ENCODE measurements around the gene MCF2L2. TPM values are rescaled to one million over a fixed set of nuclear protein-coding genes. Genes with fewer than 3 reads are reported as not detected.

The MCF2L2 gene
- total and polyA plus RNA-seq, 2 donors: 0.44 to 3.6 TPM

GRCh38 chr3:183308751-183309150 lies 119.7 kb downstream of the MCF2L2 start:
- Histone ChIP-seq H3K4me3 (ENCODE audit: low read depth, low read length) (no peak overlapping the region), H3K4me1 (ENCODE audit: insufficient read depth) (no peaks in the 10 kb centered on the region), H3K36me3 (ENCODE audit: insufficient read depth) (no peaks in the 10 kb centered on the region), H3K27ac (ENCODE audit: low read depth) (no peak overlapping the region)
- WGBS: 85% methylated on average over 5 of the region's 5 CpGs
- DNase-seq (ENCODE audit: extremely low spot score): no peak

GRCh38 chr3:183307749-183308148 lies 120.7 kb downstream of the MCF2L2 start:
- DNase-seq (ENCODE audit: extremely low spot score): no peak
- Histone ChIP-seq H3K27ac (ENCODE audit: low read depth) (no peak overlapping the region), H3K4me3 (ENCODE audit: low read depth, low read length) (no peak overlapping the region), H3K4me1 (ENCODE audit: insufficient read depth) (no peaks in the 10 kb centered on the region), H3K36me3 (ENCODE audit: insufficient read depth) (no peaks in the 10 kb centered on the region)
- 95% methylated on average over 2 of the region's 2 CpGs for WGBS

- Histone ChIP-seq H3K4me1 (ENCODE audit: insufficient read depth) (no peaks in the 10 kb centered on the region), H3K4me3 (ENCODE audit: low read depth, low read length) (no peak overlapping the region), H3K36me3 (ENCODE audit: insufficient read depth) (no peaks in the 10 kb centered on the region), H3K27ac (ENCODE audit: low read depth) (peak overlapping the region; percentile 32)
- peak; percentile 65 for DNase-seq (ENCODE audit: extremely low spot score)
- 41% methylated on average over 9 of the region's 9 CpGs for WGBS
These were observed 121.4 kb downstream of the MCF2L2 start for GRCh38 chr3:183306798-183307671.

GRCh38 chr3:183303690-183304089 lies 124.7 kb downstream of the MCF2L2 start:
- DNase-seq (ENCODE audit: extremely low spot score): no peak
- Histone ChIP-seq H3K36me3 (ENCODE audit: insufficient read depth) (peaks cover 2% of the 10 kb centered on the region), H3K27ac (ENCODE audit: low read depth) (no peak overlapping the region), H3K4me1 (ENCODE audit: insufficient read depth) (no peaks in the 10 kb centered on the region), H3K4me3 (ENCODE audit: low read depth, low read length) (no peak overlapping the region)
- WGBS: 80% methylated on average over 2 of the region's 2 CpGs

GRCh38 chr3:183301937-183302580 lies 126.4 kb downstream of the MCF2L2 start:
- peaks cover 2% of the 10 kb centered on the region for H3K36me3 ChIP-seq (ENCODE audit: insufficient read depth)
- no peaks in the 10 kb centered on the region for H3K4me1 ChIP-seq (ENCODE audit: insufficient read depth)
- no peak overlapping the region for H3K27ac ChIP-seq (ENCODE audit: low read depth)
- 61% methylated on average over 8 of the region's 8 CpGs for WGBS
- no peak overlapping the region for H3K4me3 ChIP-seq (ENCODE audit: low read depth, low read length)
- no peak for DNase-seq (ENCODE audit: extremely low spot score)

GRCh38 chr3:183300996-183301562 lies 127.3 kb downstream of the MCF2L2 start:
- Histone ChIP-seq H3K4me3 (ENCODE audit: low read depth, low read length) (no peak overlapping the region), H3K27ac (ENCODE audit: low read depth) (no peak overlapping the region), H3K4me1 (ENCODE audit: insufficient read depth) (no peaks in the 10 kb centered on the region), H3K36me3 (ENCODE audit: insufficient read depth) (peaks cover 2% of the 10 kb centered on the region)
- WGBS: 86% methylated on average over 6 of the region's 6 CpGs
- DNase-seq (ENCODE audit: extremely low spot score): no peak

- Histone ChIP-seq H3K36me3 (ENCODE audit: insufficient read depth) (peaks cover 2% of the 10 kb centered on the region), H3K4me3 (ENCODE audit: low read depth, low read length) (no peak overlapping the region), H3K27ac (ENCODE audit: low read depth) (no peak overlapping the region), H3K4me1 (ENCODE audit: insufficient read depth) (no peaks in the 10 kb centered on the region)
- WGBS: 97% methylated on average over 4 of the region's 4 CpGs
- DNase-seq (ENCODE audit: extremely low spot score): no peak
These were observed 128.4 kb downstream of the MCF2L2 start for GRCh38 chr3:183299976-183300375.

- Histone ChIP-seq H3K4me1 (ENCODE audit: insufficient read depth) (no peaks in the 10 kb centered on the region), H3K36me3 (ENCODE audit: insufficient read depth) (peaks cover 2% of the 10 kb centered on the region), H3K4me3 (ENCODE audit: low read depth, low read length) (no peak overlapping the region), H3K27ac (ENCODE audit: low read depth) (no peak overlapping the region)
- DNase-seq (ENCODE audit: extremely low spot score): no peak
- WGBS: 48% methylated on average over 5 of the region's 5 CpGs
These were observed 129.7 kb downstream of the MCF2L2 start for GRCh38 chr3:183298701-183299153.

GRCh38 chr3:183296944-183297343 lies 131.5 kb downstream of the MCF2L2 start:
- H3K36me3 ChIP-seq (ENCODE audit: insufficient read depth): peaks cover 2% of the 10 kb centered on the region
- no peaks in the 10 kb centered on the region for H3K4me1 ChIP-seq (ENCODE audit: insufficient read depth)
- no peak overlapping the region for H3K4me3 ChIP-seq (ENCODE audit: low read depth, low read length)
- WGBS: 92% methylated on average over 12 of the region's 12 CpGs
- no peak for DNase-seq (ENCODE audit: extremely low spot score)
- H3K27ac ChIP-seq (ENCODE audit: low read depth): no peak overlapping the region

GRCh38 chr3:183295211-183295610 lies 133.2 kb downstream of the MCF2L2 start:
- H3K27ac ChIP-seq (ENCODE audit: low read depth): no peak overlapping the region

GRCh38 chr3:183293966-183294365 lies 134.5 kb downstream of the MCF2L2 start:
- 91% methylated on average over 2 of the region's 2 CpGs for WGBS
- no peaks in the 10 kb centered on the region for H3K36me3 ChIP-seq (ENCODE audit: insufficient read depth)
- DNase-seq (ENCODE audit: extremely low spot score): no peak
- no peak overlapping the region for H3K27ac ChIP-seq (ENCODE audit: low read depth)
- H3K4me3 ChIP-seq (ENCODE audit: low read depth, low read length): no peak overlapping the region
- no peaks in the 10 kb centered on the region for H3K4me1 ChIP-seq (ENCODE audit: insufficient read depth)

More at GRCh38 chr3:183295211-183295610, 133.2 kb downstream of the MCF2L2 start:
- Histone ChIP-seq H3K4me3 (ENCODE audit: low read depth, low read length) (no peak overlapping the region), H3K4me1 (ENCODE audit: insufficient read depth) (no peaks in the 10 kb centered on the region), H3K36me3 (ENCODE audit: insufficient read depth) (no peaks in the 10 kb centered on the region)
- WGBS: 36% methylated on average over 3 of the region's 3 CpGs
- no peak for DNase-seq (ENCODE audit: extremely low spot score)

GRCh38 chr3:183291497-183292031 lies 136.9 kb downstream of the MCF2L2 start:
- Histone ChIP-seq H3K4me3 (ENCODE audit: low read depth, low read length) (no peak overlapping the region), H3K27ac (ENCODE audit: low read depth) (no peak overlapping the region), H3K36me3 (ENCODE audit: insufficient read depth) (no peaks in the 10 kb centered on the region), H3K4me1 (ENCODE audit: insufficient read depth) (peaks cover 2% of the 10 kb centered on the region)
- WGBS: 46% methylated on average over 4 of the region's 4 CpGs
- DNase-seq (ENCODE audit: extremely low spot score): peak; percentile 58

- Histone ChIP-seq H3K36me3 (ENCODE audit: insufficient read depth) (no peaks in the 10 kb centered on the region), H3K4me1 (ENCODE audit: insufficient read depth) (peaks cover 4% of the 10 kb centered on the region), H3K27ac (ENCODE audit: low read depth) (no peak overlapping the region), H3K4me3 (ENCODE audit: low read depth, low read length) (no peak overlapping the region)
- 98% methylated on average over 2 of the region's 2 CpGs for WGBS
- DNase-seq (ENCODE audit: extremely low spot score): no peak
These were observed 138.2 kb downstream of the MCF2L2 start for GRCh38 chr3:183290216-183290615.
